Measurements from ENCODE around the gene BANP. TPM values are rescaled to one million over a fixed set of nuclear protein-coding genes. Genes with fewer than 3 reads are reported as not detected.
"Not testable (repeated sequence)": the region's sequence is repeated elsewhere in the genome, so short reads cannot be mapped to it uniquely, and the experiment has no call there.

The BANP gene
- total RNA-seq, 1 donor from 2014 or later, result 25.5 TPM

DNA sequence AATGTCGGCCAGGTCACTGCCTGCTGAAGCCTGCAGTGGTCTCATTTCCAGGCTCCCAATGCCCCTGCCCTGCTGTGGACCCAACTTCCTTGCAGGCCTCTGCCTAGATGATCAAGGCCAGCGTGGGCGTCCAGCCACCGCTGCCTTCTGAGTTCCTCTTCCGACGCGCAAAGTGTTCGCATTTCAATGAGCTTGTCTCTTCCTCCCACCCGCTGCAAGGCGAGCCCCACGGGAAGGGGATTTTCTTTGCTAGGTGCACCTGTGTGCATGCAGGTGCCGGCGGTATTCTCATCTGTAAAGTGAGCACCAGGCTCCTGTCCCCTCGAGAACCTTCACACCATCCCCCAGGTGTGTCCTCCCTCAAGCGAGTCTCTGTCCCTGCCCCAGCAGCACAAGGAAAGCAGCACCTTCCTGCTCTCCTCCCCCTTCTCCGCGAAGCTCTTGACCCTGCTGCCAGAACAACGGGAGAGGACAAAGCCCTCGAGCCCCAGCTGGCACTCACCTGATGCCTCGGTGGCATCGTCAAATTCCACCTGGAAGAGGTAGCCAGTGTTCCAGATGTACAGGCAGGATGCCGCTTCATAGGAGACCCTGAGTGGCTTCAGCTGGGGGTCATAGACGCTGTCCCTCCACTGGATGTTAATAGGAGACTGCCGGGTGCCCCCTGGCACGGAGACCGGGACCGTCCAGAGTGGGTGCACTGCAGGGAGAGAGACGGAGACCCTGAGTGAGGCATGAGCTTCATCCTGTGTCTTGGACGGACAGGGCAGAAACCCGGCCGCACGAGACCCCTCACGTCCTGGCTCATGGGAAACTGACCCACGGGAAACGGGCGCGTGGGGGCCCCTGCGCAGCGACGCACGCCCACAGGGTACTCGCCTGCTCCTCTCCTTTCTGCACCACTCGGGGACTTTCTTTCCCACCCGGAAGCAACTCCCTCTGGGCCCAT is 24.7 kb upstream of the BANP start:
- no peak for DNase-seq
- H3K9me3 Mint-ChIP-seq (ENCODE audit: unreplicated experiment), result peaks cover 3% of the 10 kb centered on the region
- TF ChIP-seq, protein P1, sequence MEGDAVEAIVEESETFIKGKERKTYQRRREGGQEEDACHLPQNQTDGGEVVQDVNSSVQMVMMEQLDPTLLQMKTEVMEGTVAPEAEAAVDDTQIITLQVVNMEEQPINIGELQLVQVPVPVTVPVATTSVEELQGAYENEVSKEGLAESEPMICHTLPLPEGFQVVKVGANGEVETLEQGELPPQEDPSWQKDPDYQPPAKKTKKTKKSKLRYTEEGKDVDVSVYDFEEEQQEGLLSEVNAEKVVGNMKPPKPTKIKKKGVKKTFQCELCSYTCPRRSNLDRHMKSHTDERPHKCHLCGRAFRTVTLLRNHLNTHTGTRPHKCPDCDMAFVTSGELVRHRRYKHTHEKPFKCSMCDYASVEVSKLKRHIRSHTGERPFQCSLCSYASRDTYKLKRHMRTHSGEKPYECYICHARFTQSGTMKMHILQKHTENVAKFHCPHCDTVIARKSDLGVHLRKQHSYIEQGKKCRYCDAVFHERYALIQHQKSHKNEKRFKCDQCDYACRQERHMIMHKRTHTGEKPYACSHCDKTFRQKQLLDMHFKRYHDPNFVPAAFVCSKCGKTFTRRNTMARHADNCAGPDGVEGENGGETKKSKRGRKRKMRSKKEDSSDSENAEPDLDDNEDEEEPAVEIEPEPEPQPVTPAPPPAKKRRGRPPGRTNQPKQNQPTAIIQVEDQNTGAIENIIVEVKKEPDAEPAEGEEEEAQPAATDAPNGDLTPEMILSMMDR (IDR thresholded peaks at IDR 0.05; ENCODE audit: partially characterized antibody, unreplicated experiment), result no peak
- H3K36me3 Mint-ChIP-seq (ENCODE audit: unreplicated experiment), result no peaks in the 10 kb centered on the region
- peaks cover 4% of the 10 kb centered on the region for H3K27me3 Mint-ChIP-seq (ENCODE audit: unreplicated experiment)
- no peak overlapping the region for H3K4me3 Mint-ChIP-seq (ENCODE audit: unreplicated experiment)
- peaks cover 22% of the 10 kb centered on the region for H3K4me1 Mint-ChIP-seq (ENCODE audit: low read depth, unreplicated experiment)
- H3K27ac Mint-ChIP-seq (ENCODE audit: unreplicated experiment), result no peak overlapping the region

DNA sequence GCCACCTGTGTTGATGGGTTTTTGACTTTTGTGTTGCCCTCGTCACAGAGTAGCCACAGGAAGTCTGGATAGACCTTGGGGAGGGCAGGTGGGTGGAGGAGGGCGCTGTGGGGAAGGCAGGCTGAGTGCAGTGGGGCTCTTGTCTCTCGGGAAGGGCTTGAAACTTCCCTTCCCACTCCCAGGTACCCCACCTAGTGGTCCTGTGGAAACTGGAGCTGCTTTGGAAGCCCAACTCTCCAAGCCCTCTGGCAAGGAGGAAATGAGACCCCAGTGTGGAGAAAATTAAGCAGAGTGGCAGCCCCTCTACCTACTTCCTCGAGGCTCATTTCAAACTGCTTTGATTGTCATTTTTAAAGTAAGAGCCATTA is 24.1 kb upstream of the BANP start:
- peaks cover 4% of the 10 kb centered on the region for H3K27me3 Mint-ChIP-seq (ENCODE audit: unreplicated experiment)
- H3K4me3 Mint-ChIP-seq (ENCODE audit: unreplicated experiment), result no peak overlapping the region
- H3K4me1 Mint-ChIP-seq (ENCODE audit: low read depth, unreplicated experiment), result peaks cover 19% of the 10 kb centered on the region
- TF ChIP-seq, protein P1 (IDR thresholded peaks at IDR 0.05; ENCODE audit: partially characterized antibody, unreplicated experiment), result no peak
- H3K9me3 Mint-ChIP-seq (ENCODE audit: unreplicated experiment), result peaks cover 3% of the 10 kb centered on the region
- H3K27ac Mint-ChIP-seq (ENCODE audit: unreplicated experiment), result no peak overlapping the region
- no peaks in the 10 kb centered on the region for H3K36me3 Mint-ChIP-seq (ENCODE audit: unreplicated experiment)
- DNase-seq, result no peak

DNA sequence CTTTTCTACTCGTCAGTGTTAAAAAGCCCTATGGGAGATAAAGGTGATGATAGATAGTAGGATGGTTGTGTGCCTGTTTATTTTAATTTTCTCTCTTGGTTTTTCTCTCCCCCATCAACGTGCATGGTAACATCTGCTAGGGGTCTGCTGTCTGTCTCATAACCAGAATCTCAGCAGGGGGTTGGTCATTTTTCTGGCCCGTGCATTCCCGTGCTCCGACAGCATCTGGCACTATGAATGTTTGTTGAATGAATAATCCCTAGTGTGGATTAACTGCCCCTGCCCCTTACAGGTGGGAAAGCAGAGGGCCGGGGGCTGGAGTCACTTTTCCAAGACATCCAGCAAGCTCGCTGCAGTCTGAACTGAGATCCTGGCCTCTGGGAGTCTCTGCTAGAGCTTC is 21.2 kb upstream of the BANP start:
- TF ChIP-seq, protein P1 (IDR thresholded peaks at IDR 0.05; ENCODE audit: partially characterized antibody, unreplicated experiment), result no peak
- H3K27me3 Mint-ChIP-seq (ENCODE audit: unreplicated experiment), result peaks cover 2% of the 10 kb centered on the region
- H3K4me3 Mint-ChIP-seq (ENCODE audit: unreplicated experiment), result no peak overlapping the region
- DNase-seq, result no peak
- H3K27ac Mint-ChIP-seq (ENCODE audit: unreplicated experiment), result peak overlapping the region; percentile 1
- peaks cover 9% of the 10 kb centered on the region for H3K4me1 Mint-ChIP-seq (ENCODE audit: low read depth, unreplicated experiment)
- H3K36me3 Mint-ChIP-seq (ENCODE audit: unreplicated experiment), result no peaks in the 10 kb centered on the region
- H3K9me3 Mint-ChIP-seq (ENCODE audit: unreplicated experiment), result no peaks in the 10 kb centered on the region

DNA sequence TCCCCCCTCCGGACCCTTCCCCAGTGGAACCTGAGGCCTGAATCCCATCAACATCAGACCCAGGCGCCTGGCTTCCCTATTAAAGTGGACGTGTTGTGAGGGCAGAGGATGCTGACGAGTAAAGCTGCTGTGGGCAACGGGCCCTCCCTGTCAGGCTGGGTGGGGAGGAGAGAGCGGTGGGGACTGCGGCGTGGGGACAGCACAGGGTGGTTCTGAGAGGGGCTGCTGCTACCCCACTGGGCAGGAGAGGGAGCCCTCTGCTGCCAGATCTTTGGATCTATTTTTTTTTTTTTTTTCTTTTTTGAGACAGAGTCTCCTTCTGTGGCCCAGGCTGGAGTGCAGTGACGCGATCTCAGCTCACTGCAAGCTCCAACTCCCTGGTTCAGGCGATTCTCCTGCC is 20.8 kb upstream of the BANP start:
- TF ChIP-seq, protein P1 (IDR thresholded peaks at IDR 0.05; ENCODE audit: partially characterized antibody, unreplicated experiment), result no peak
- peak; percentile 49 for DNase-seq
- Mint-ChIP-seq H3K4me1 (ENCODE audit: low read depth, unreplicated experiment) (peaks cover 5% of the 10 kb centered on the region), H3K9me3 (ENCODE audit: unreplicated experiment) (no peaks in the 10 kb centered on the region), H3K36me3 (ENCODE audit: unreplicated experiment) (no peaks in the 10 kb centered on the region), H3K27me3 (ENCODE audit: unreplicated experiment) (peaks cover 4% of the 10 kb centered on the region), H3K4me3 (ENCODE audit: unreplicated experiment) (no peak overlapping the region), H3K27ac (ENCODE audit: unreplicated experiment) (no peak overlapping the region)

DNA sequence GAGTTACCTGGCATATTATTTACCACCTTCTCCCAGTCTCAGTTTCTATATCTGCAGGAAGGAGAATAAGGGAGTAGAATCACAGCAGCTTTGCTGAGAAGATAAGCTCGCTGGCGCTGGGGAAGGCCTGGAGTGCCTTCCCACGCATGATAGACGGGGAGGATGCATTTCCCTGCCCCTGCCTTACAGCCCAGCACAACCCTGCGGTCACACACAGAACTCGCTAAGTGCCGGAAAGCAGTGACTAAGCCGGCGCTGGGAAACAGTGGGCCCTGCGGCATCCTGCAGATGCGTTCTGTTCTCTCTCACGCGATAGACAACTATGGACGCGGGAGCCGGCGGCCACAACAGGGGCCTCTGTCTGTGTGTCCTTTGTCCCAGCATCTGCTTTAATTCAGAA is 19.7 kb upstream of the BANP start:
- no peaks in the 10 kb centered on the region for H3K9me3 Mint-ChIP-seq (ENCODE audit: unreplicated experiment)
- H3K36me3 Mint-ChIP-seq (ENCODE audit: unreplicated experiment), result no peaks in the 10 kb centered on the region
- peaks cover 4% of the 10 kb centered on the region for H3K27me3 Mint-ChIP-seq (ENCODE audit: unreplicated experiment)
- TF ChIP-seq, protein P1 (IDR thresholded peaks at IDR 0.05; ENCODE audit: partially characterized antibody, unreplicated experiment), result no peak
- DNase-seq, result no peak
- no peak overlapping the region for H3K27ac Mint-ChIP-seq (ENCODE audit: unreplicated experiment)
- H3K4me3 Mint-ChIP-seq (ENCODE audit: unreplicated experiment), result no peak overlapping the region
- H3K4me1 Mint-ChIP-seq (ENCODE audit: low read depth, unreplicated experiment), result peaks cover 2% of the 10 kb centered on the region

DNA sequence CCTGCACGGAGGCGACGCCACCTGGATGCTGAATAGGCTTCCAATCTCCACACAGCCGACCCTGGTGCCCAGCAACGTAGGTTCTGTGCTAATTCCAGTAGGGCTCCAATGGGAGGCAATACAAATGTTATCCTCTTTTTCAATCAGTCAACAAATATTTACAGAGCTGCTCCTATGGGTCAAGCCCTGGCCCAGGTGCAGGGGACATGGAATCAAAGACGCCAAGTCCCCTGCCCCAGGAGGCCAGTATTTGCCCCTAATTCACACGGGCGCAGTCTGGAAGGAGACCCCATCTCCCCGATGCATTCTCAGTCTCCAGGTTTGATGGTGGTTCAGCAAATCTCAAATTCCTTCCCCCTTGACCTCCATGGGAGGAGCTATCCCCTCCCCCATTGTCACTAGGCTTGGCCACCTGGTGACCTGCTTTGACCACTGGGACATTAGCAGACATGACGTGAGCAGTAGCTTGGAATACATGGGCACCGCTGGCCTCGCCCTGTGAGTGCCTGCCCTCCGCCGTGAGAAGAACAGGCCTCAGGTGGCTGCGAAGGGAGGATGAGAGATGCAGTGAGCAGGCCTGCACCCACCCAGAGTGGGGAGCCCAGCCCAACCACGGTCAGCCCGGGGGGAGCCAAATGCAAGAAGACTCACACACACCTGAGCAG is 18.6 kb upstream of the BANP start:
- not testable (repeated sequence) for H3K4me3 Mint-ChIP-seq (ENCODE audit: unreplicated experiment); DNase-seq; H3K36me3 Mint-ChIP-seq (ENCODE audit: unreplicated experiment); H3K9me3 Mint-ChIP-seq (ENCODE audit: unreplicated experiment); H3K27me3 Mint-ChIP-seq (ENCODE audit: unreplicated experiment); H3K27ac Mint-ChIP-seq (ENCODE audit: unreplicated experiment); H3K4me1 Mint-ChIP-seq (ENCODE audit: low read depth, unreplicated experiment)
